ENCODE data around the gene INO80B.

Gene INO80B

GRCh38 chr2:74427551-74427950, 27.3 kb upstream of the INO80B start:
- no peak overlapping the region for H3K4me3 ChIP-seq (ENCODE audit: low read depth, low read length)
- no peak for DNase-seq (ENCODE audit: low read depth)
- TF ChIP-seq CTCF (IDR thresholded peaks at IDR 0.05; ENCODE audit: insufficient read depth, low read depth, low read length, missing control alignments) = no peak

GRCh38 chr2:74428675-74429074, 26.2 kb upstream of the INO80B start:
- DNase-seq (ENCODE audit: low read depth) = no peak
- H3K4me3 ChIP-seq (ENCODE audit: low read depth, low read length) = no peak overlapping the region
- no peak for TF ChIP-seq CTCF (IDR thresholded peaks at IDR 0.05; ENCODE audit: insufficient read depth, low read depth, low read length, missing control alignments)

GRCh38 chr2:74429487-74430451, 25.1 kb upstream of the INO80B start:
- TF ChIP-seq CTCF (IDR thresholded peaks at IDR 0.05; ENCODE audit: insufficient read depth, low read depth, low read length, missing control alignments) = no peak
- DNase-seq (ENCODE audit: low read depth) = no peak
- no peak overlapping the region for H3K4me3 ChIP-seq (ENCODE audit: low read depth, low read length)

- no peak for TF ChIP-seq CTCF (IDR thresholded peaks at IDR 0.05; ENCODE audit: insufficient read depth, low read depth, low read length, missing control alignments)
- no peak for DNase-seq (ENCODE audit: low read depth)
- H3K4me3 ChIP-seq (ENCODE audit: low read depth, low read length) = no peak overlapping the region
These were observed 24.4 kb upstream of the INO80B start for GRCh38 chr2:74430502-74430901.

GRCh38 chr2:74436111-74436805, 18.6 kb upstream of the INO80B start:
- TF ChIP-seq CTCF (IDR thresholded peaks at IDR 0.05; ENCODE audit: insufficient read depth, low read depth, low read length, missing control alignments) = no peak
- no peak for DNase-seq (ENCODE audit: low read depth)
- no peak overlapping the region for H3K4me3 ChIP-seq (ENCODE audit: low read depth, low read length)

GRCh38 chr2:74436848-74437695, 17.8 kb upstream of the INO80B start:
- no peak for DNase-seq (ENCODE audit: low read depth)
- no peak for TF ChIP-seq CTCF (IDR thresholded peaks at IDR 0.05; ENCODE audit: insufficient read depth, low read depth, low read length, missing control alignments)
- H3K4me3 ChIP-seq (ENCODE audit: low read depth, low read length) = no peak overlapping the region

Measured in GM12865 (cell line).